Cerebellar nuclear complex (tissue), 1 donor: Measurements from ENCODE around the gene TAF4B.

Experiments
- DNase-seq, 2 experiments: peaks; one replicate each; lab custom pipeline; 2025; lab: John Stamatoyannopoulos, UW

Gene TAF4B

DNA sequence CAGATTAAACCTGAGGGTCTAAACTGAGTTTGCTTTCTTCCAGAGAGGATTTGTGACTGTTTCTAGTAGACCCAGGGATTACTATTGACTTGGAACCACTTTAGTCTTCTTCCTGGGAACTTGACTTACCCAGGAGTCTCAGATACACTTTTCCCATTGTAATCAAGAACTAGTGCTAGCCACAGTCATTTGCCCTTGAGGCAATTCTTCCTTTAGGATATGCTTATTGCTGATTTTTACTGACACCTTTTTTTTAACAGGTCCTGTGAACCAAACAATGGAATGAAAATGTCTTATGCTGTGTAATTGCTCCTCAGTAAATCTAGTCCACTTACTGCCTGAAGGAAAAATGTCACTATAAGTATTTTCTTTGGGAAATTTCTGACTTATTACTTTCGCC, 78.3 kb downstream of the TAF4B start:
- DNase-seq: no peak

DNA sequence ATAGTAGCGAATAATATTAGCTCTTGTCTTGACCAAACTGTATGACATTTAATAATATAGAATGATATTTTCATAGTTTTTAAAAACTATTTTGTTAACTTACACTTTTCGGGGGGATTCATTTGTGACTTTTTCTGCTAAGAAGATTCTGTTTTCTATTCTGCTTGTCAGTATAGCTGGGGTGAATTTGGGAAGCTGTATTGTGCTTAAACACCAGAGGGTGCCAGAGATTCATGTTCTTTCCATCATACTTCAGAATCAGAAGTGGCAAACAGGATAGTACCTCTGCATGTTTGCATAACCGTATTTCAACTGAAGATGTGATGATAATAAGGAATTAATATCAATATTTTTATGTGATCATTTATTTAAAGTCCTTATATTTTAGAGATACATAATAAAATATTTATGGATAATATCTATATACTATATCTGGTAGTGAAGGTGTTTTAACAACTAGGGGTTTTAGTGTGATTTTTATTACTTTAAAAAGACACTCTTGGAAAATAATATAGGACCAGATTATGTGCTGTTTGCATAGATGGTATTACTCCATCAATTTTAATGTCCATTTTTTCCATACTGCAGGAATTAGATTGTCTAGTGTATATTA, 81.0 kb downstream of the TAF4B start:
- no peak for DNase-seq

DNA sequence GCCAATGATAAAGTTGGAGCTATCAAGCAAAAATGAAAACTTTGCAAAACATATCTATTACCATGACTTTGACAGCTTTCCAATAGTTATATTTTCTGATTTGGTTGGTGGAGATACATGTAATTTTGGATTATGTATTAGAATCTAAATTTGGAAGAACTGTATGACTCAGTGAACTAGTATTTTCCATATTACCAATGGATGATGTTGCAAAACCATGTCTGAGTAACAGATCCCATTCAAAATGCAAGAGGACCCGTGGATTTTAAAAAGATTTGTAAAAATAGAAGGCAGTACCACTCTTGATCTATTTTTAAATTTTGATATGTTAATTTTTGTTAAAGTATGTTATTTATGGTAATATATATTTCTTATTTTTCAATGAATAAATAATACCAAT, 83.0 kb downstream of the TAF4B start:
- DNase-seq: no peak

DNA sequence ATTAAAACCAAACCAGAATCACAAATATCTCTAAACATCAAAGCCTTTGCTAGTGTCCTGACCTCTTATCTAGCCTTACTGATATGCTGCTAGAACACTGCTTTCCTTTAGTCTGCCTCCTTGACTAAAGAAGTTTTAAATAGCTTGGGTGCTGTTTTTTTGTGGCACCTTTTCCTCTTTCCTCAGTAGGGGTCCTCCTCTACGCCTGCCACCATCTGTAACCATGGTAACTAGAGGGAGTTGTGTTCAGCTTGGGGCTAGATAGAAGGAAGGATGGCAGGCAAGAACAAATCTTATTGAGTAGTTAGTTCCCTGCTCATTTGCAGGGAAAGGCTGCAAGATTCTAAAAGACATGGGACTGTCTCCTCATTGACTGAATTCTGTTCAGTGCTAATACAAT, 86.0 kb downstream of the TAF4B start:
- DNase-seq: no peak

DNA sequence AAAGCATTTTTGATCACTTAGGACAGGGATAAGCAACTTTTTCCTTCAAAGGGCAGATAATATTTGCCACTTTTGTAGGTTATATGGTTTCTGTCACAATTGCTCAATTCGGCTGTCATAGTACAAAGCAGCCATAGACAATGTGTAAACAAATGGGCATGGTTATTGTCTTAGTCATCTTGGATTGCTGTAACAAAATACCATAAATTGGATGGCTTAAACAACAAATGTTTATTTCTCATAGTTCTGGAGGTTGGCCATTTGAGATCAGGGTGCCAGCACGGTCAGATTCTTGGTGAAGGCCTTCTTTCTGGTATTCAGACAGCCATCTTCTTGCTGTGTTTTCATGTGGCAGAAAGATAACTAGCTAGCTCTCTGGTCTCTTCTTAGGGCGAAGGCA, 91.2 kb downstream of the TAF4B start:
- DNase-seq: no peak

DNA sequence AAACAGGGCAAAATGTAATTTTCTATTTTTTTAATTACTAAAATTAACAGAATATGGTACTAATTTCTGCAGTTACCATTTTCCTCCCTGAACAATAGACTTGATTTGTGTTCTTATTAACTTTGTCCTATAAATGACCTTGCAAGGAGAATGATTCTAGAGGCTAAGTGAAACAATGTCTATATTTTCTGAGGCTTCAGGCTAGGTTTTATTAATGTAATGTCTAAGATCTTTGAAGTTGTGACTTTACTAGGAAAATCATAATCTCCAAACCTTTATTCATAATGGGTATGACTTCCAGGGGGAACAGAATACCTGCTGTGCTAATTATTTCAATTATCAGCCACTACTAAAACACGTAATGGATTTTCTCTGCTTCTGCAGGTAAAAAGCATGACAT, 94.4 kb downstream of the TAF4B start:
- no peak for DNase-seq

DNA sequence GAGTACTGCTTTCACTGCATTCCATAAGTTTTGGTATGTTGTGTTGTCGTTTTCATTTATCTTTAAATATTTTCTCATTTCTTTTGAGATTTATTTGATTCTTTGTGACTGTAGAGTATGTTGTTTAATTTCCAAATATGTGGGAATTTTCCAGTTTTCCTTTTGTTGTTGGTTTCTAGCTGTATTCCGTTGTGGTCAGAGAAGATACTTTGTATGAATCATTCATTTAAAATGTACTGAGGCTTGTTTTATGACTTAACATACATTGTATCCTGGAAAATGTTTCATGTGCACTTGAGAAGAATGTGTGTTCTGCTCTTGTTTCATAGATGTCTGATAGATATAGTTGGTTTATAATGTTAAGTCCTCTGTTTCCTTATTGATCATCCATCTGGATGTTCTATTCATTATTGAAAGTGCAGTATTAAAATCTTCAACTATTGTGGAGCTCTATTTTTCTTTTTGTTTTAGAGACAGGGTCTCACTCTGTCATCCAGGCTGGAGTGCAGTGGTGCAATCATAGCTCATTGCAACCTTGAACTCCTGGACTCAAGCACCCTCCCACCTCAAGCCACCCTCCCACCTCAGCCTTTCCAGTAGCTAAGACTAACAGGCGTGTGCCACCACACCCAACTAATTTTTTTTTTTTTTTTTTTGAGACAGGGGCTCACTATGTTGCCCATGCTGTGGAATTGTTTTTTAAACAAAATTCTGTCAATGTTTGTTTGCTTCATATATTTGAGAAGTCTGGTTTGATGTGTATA, 96.8 kb downstream of the TAF4B start:
- DNase-seq: no peak

DNA sequence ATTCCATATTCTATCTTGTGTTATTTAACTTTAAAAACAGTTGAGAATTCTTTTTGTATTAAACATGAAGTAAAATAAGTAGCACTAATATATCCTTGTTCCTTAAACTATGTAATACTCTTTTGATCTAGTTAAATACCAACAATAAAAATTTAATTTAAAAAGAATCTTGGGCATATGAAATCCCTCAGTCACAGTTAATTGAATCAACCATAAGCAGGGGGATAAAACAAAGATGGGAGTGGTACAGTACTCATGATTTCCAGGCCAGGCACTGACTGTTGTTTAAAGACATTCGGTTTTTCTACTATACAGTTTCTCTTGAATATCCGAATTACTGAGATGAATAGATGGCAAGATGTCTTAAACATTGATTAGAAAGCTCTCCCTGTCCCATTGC, 99.5 kb downstream of the TAF4B start:
- no peak for DNase-seq

DNA sequence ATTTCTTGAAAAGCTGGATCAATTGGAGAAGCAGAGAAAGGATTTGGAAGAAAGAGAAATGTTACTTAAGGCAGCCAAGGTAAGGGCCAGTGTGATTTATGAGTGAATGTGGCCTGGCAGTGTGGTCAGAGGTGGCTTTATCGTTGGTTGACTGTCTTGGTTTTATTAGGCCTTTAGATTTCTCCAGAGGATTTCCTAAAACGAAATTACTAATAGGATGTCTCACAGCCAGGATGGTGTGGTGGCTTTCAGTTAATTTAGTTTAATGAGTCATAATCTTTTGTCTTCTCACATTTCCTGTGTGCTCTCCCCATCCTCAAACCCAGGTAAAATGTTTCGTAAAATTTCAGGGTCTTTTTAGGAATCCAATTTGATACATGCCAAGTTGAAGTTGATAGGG, 100.8 kb downstream of the TAF4B start:
- DNase-seq: no peak

DNA sequence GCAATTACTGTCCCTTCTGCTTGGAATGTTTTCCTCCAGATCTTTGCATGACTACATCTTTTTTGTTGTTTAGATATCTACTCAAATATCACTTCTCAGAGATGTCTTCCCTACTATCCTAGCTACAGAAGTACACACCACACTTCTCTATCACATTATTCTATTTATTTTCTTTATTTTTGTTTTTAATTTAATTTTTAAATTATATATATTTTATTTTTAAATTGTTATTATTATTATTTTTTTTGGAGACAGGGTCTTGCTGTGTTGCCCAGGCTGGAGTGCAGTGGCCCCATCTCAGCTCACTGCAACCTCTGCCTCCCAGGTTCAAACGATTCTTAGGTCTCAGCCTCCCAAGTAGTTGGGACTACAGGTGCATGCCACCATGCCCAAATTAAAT, 106.7 kb downstream of the TAF4B start:
- no peak for DNase-seq

DNA sequence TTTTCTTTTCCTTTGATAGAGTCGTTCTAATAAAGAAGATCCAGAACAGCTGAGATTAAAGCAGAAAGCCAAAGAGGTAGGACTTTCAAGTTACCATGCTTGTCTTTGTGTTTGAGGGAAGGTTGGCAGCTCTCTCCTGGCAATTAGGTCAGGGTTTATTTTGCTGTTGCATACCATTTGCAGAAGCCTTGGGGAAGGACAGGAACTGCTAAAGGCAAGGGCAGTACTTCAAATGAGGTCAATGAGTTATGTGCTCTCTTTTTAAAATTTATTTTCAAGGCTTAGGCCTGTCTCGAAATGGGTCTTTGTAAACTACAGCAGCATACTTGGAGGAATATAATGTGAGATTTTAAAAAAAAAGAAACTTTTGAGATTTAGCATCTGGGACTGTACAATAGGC, 108.9 kb downstream of the TAF4B start:
- no peak for DNase-seq

DNA sequence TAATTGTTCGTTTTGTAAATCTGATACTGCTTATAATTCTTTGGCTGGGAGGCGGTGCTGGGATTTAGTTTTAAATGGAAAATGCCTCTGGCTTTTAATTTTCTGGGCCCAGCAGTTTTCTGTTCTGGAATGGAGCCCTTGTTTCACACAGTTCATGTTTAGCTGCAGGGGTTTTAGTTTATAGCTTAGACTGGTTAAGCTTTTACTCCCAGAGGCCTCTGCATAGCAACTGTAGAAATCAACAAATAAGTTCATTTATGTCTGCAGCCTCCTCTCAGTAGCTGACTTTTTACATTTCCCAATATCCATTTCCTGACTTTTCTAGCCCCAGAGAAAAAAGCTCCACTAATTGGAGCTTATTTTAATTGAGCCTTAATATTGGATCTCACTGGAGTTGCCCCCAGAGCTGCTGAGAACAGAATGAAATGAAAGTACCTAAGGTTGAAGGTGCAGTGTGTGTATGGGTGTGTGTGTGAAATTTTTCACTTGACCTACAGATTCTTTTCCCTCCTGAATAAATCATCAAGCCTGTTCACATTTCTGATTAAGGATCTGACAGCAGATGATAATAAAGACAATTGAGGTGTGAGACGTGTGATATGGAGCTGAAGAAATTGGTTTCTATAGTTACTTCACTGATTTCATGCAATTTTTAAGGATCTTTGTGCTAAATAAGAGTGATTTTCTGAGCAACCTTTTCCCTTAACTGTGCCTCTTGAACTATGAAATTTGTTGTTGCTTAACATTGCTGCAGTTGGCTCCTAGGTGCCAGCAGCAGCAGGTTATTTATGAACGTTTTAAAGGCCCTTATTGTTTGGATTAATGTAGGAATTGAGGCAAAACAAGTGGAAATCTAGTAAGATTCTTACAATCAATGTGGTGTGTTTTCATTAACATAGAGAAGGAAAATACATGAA, 109.6 kb downstream of the TAF4B start:
- no peak for DNase-seq

DNA sequence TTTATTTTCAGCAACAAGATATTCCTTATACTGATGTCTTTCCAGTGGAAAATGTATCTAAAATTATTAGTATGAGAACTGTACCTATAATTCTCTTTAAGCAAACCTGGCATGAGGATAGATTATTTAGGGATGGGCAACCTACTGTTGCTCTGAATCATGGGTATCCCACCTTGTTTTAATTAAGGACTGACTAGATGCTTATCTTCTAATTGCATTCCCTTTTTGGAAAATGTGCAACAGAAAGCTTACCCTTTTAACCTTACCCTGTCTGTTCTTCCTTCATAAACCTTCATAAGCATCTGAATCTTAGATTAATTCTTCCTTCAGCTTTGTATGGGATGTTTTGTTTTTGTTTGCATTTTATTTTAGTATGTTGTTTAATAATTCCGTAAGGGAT, 110.3 kb downstream of the TAF4B start:
- DNase-seq: no peak

DNA sequence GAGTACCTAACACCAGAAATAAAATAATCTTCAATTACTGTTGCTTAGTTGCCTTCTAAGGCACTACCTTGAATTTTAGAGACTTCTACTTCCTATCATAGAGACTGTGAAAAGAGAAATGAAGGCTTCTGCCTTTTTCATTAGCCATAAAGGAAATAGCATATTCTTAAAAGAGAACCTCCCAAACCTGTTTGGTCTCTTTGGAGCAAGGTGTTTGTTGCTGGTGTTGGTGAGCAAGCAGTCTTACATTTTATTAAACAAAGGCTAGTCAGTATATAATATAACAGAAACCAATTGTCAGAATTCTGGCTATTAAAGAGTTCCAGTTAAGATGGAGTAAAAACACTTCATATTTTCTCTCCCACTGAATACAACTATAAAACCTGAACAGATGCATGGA, 116.4 kb downstream of the TAF4B start:
- DNase-seq: no peak

DNA sequence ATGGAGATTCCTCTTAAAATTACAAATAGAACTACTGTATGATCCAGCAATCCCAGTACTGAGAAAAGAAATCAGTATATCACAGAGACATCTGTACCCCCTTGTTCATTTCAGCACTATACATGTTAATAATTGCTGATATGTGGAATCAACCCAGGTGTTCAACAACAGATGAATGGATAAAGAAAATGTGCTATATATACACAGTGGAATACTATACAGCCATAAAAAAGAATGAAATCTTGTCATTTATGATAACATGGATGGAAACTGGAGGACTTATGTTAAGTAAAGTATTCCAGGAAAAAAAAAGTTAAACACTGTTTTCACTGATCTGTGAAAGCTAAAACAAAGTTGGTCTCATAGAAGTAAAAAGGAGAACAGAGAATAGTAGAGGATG, 124.7 kb downstream of the TAF4B start:
- DNase-seq: no peak

DNA sequence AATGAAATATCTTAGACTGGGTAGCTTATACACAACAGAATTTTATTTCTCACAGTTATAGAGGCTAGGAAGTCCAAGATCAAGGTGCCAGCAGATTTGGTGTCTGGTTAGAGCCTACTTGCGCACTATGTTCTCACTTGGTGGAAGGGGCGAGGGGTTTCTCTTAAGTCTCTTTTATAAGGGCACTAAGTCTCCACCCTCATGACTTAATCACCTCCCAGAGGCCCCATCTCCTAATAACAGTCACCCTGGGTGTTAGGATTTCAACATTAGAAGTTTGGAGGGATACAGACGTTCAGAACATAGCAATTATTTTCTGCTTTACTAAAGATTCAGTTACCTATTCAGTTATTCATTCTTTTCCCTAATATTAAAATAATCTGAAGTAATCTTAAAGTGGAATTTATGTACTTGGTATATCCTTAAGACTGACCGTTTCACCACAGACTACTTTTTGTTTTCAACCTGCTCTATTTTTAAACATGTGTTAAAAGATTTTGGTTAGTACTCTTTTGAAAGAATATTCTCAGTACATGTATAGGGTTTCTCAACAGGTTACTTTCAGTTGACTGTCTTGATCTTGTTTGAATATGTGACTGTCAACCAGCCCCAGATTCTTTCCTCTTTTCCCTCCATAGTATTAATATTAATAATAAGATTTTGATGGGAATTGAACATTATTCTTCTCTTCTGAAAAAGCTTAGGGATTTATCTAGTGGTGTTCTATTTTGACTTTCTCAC, 130.0 kb downstream of the TAF4B start:
- no peak for DNase-seq

DNA sequence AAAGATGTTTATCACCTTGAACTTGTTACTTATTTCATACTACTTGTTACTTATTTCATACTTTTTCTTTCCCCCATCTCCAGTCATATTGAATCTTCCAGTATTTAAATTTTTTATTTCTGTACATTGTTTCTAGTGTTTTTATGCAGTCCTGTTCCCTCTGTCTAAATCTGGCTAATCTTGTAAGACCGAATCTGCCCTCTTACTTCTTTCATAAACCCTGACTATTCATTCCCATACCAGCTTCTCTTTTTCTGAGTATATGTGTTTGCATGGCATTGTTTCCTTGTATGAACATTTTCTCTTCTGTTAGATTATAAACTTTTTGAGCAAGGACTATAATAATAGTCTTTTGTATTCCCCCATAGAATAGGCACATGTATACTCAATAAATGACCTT, 131.7 kb downstream of the TAF4B start:
- no peak for DNase-seq

DNA sequence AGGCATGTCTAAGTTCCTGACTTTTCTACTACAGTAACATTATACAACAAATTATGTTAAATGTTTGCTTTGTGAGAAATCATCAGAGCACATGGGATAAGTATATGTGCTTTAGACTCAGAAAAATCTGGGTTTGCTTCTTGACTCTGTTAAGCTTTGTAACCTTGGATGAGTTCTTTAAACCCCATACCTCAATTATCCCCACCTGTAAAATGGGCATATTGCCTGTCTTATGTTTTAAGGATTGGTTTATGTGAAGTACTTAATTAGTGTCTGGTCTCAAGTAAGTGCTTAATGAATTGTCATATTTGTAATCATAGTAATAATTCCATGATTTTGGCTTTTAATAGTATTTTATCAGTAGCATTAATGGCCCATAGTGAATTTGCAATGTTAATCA, 135.8 kb downstream of the TAF4B start:
- no peak for DNase-seq

DNA sequence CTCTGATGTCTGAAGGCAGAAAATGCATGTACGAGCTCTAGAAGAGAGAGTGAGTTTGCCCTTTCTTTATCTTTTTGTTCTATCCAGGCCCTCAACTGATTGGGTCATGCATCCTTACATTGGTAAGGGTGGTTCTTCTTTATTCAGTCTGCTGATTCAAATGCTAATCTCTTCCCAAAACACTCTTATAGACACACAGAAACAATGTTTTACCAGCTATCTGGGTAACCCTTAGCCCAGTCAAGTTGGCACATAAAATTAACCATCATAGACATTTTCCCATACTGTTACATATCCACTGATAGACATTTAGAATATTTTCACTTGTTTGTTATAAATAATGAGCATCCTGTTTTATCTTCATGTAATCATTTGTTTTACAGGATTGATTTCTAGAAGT, 141.2 kb downstream of the TAF4B start:
- no peak for DNase-seq

DNA sequence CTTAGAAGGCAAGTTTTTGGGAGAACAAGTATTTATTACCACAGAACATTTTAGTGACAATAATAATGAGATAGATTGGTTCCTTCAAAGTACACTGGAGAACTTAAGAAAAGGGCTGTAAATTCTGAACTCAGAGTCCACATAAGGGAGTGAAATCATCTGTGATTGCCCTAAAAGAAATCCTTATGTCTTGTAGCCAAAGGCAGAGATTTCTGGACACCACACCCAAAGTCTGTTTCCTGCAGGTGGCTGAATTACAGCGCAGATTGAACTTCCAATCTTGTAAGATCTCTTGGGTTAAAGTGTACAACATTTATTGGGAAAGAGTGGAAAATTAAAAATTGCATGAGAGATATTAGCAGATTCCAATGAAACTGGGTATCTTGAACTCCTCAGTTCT, 143.8 kb downstream of the TAF4B start:
- DNase-seq: no peak

DNA sequence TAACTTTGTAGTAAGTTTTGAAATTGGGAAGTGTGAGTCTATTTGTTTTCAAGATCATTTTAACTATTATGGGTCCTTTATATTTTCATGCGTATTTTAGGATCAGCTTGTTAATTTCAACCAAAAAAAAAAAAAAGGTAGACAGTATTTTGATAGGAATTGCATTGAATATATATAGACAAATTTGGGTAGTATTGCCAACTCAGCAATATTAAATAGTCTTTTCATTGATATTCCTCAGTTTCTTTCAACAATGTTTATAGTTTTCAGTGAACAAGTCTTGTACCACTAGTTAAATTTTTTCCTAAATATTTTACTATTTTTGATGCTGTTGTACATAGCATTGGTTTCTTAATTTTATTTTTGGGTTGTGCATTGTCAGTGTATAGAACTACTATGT, 149.9 kb downstream of the TAF4B start:
- no peak for DNase-seq

DNA sequence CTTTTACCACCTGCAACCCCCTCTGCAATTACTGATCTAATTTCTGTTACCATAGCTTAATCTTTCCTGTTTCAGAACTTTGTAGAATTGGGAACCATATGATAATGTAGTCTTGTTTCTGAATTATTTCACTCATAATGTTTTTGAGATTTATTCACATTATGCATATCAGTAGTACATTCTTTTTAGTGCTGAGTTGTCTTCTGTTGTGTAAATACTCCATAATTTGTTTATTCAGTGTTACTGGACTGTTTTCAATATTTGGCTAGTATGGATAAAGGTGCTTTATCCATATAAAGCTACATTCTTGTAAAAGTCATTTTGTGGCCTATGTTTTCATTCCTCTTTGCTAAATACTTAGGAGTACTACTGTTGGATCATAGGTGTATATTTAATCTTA, 152.5 kb downstream of the TAF4B start:
- DNase-seq: no peak
